ENCODE measurements around the gene CBR4. TPM values are rescaled to one million over a fixed set of nuclear protein-coding genes. Genes with fewer than 3 reads are reported as not detected.
"Not testable (repeated sequence)": the region's sequence is repeated elsewhere in the genome, so short reads cannot be mapped to it uniquely, and the experiment has no call there.

CBR4 gene
- total RNA-seq (2014; rRNA removed; shearing (Covaris generic)), result 25.2 and 26.9 TPM in 2 replicates

DNA sequence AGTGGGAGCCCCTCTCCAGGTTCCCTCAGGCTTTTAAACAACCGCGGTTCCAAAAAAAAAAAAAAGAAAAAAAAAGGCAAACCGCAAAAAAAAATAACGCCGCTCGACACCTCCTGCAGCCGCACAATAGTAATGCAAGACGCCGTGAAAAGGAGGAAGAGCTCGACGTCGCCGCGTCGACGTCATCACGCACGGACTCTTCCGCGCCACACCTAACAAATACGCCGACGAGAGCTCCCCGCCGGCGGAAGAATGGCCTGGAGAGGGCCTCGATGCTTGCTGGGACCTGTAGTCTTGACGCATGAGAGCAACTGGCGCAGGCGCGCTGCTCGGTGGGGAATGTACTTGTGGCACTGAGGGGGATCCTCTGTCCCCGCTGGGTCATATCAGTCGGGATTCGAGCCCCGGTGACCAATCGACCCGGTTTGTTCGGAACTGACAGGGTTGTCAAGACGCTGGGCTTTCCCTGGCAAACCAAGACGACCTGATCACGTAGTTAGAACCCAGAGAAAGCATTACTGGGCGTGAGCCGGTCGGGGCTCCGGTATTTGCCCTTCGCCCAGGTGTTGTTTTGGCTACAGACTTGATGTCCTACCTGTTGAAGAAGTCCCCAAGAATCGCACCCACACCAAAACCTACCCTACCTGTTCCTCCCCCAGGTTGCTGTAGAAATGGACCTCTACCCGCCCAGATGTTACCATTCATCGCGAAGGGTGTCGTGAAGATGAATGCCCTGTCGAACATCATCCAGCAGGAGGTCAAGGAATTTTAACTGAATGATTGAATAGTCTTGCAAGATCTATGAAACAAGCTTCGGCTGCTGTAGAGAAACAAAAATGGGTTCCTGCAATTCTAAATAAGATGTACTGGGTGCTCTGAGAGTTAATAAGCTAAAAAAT is at the start of gene CBR4:
TSS of gene CBR4 (minus strand) at position 131 of the 899 bp plus-strand sequence. CDS start 166 bp downstream, outside the sequence.
- DNase-seq (ENCODE audit: low spot score), result peak; percentile 93

- no peak for DNase-seq (ENCODE audit: low spot score)
Measured at GRCh38 chr4:169059306-169060211, 49.5 kb upstream of the CBR4 start.

GRCh38 chr4:169058312-169058711 is 48.3 kb upstream of the CBR4 start:
- no peak for DNase-seq (ENCODE audit: low spot score)

DNA sequence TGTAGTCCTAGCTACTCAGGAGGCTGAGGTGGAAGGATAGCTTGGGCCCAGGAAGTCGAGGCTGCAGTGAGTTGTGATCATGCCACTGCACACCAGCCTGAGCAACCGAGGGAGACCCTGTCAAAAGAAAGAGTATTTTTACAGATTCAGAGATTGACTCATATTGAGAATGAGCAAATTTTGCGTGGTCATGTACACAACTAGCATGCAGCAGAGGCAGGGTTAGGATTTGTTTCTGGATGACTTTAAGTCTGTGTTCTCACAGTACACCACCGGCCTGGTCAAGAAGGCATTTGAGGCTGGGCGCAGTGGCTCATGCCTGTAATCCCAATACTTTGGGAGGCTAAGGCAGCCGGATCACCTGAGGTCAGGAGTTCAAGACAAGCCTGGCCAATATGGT is 44.8 kb upstream of the CBR4 start:
- no peak for DNase-seq (ENCODE audit: low spot score)

GRCh38 chr4:169052594-169052945 is 42.5 kb upstream of the CBR4 start:
- no peak for DNase-seq (ENCODE audit: low spot score)

GRCh38 chr4:169051761-169052593 is 41.9 kb upstream of the CBR4 start:
- no peak for DNase-seq (ENCODE audit: low spot score)

DNA sequence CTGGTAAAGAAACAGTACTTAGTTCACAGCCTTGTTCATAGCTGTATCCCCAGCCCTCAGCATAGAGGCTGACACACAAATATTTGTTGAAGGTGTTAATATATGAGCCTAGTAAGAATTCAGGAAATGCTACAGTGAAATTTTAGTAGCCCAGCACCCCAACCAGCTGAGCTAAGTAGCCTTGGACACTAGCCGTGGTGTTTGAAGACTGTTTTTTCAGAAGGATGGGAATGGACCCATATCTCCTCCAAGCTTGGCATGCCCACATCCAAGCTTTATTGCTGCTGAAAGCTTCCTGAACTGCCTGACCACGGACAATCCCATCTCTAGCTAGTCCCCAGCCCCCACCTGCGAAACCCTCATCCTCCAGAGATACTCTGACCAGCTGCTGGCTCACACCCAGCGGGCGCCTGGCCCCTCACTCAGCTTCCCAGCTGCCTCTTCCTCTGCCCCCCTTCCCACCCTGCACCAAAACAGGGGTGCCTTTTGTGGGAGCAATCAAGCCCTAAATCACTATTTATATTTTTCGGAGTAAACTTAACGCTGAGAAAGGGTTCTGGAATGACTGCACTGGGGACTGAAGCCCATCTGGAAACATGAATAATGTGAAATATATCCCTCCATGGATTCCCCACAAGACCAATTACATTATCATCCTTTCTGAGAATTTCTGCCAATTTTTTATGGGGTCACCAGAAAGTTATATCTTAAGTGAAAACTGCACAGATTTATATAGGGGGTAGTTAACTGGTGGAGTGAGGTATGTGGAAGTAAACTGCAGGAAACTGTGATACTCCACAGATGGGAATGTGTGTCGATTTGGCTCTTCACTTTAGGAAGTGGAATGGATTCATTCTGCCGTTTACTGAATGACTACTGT is 41.1 kb upstream of the CBR4 start:
- DNase-seq (ENCODE audit: low spot score), result no peak

- DNase-seq (ENCODE audit: low spot score), result no peak
Measured at GRCh38 chr4:169050284-169050683, 40.2 kb upstream of the CBR4 start.

- DNase-seq (ENCODE audit: low spot score), result no peak
Measured at GRCh38 chr4:169048868-169049414, 38.9 kb upstream of the CBR4 start.

DNA sequence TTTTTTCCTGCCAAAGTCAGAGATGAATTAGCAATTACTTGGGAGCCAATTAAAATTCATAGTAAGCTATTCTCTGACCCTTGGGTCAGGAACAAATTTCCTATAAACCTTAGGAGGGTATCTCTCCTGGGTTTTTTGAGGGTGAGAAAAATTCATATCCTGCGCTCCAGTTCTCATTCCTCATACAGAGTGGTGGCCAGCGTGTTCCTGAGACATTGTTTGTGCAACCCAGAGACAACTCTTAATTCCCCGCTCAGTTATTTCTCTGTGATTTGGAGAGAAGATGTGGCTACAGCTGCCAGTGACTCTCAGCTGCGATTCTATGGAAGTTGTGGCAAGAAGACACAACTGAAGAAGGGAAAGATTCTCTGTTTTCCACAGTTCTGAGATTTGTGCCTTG is 37.9 kb upstream of the CBR4 start:
- DNase-seq (ENCODE audit: low spot score), result no peak

DNA sequence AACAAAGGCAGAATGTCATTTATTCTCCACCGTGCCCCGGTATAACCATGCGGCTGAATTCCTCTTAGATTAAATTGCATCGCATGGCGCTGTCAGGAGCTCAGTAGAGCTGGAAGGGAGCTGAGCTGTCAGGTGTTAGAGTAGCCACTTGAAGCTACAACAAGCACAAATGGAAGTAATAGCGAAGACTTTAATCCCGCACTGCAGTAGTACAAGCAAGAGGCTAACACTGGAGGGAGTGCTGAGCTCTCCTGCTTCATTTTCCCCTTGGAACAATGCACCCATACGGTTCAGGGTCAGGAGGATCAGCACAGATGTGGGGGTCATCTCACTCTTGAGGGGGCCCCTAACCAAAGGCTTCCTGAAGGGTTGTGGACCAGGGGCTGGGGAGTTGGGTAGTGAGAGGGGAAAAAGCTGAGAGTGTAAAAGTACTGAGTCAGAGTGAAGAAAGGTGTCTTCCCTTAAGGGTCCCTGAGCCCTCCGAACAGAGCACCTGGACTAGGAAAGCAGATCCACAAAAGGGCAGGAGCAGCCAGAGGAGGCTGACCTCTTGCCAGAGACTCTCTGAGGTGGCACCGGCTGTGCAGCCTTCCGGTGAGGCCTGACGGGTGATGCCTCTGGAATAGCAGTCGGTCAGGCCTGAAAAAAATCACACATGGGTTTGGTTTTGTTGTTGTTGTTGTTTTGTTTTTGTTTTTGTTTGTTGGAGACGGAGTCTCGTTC is 36.0 kb upstream of the CBR4 start:
- no peak for DNase-seq (ENCODE audit: low spot score)

DNA sequence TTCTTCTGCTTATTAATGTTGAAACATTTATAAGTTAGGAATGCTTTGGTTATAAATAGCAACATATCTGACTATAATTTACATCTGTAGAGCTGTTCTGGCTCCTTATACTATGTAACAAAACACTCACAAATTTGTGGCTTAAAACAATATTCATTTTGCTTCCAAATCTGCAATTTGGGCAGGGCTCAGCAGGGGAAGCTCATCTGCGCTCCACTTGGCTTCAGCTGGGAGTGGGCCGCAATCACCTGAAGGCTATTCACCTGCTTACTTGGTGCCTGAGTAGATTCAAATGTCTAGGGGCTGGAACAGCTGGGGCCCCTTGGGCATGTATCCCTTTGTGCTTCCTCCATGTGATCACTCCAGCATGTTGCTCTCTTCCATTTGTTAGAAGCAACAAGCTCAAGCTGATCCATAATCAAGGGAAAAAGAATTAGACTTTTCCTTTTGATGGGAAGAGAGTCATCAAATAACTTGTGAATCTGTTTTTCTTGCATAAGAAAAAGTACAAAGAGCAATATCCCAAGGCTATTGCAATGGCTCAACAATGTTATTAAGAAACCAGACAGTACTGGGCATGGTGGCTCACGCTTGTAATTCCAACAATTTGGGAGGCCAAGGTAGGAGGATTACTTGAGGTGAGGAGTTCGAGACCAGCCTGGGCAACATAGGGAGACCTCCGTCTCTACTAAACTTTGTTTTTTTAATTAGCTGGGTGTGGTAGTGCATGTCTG is 34.8 kb upstream of the CBR4 start:
- no peak for DNase-seq (ENCODE audit: low spot score)

- no peak for DNase-seq (ENCODE audit: low spot score)
Measured at GRCh38 chr4:169042608-169043007, 32.6 kb upstream of the CBR4 start.

DNA sequence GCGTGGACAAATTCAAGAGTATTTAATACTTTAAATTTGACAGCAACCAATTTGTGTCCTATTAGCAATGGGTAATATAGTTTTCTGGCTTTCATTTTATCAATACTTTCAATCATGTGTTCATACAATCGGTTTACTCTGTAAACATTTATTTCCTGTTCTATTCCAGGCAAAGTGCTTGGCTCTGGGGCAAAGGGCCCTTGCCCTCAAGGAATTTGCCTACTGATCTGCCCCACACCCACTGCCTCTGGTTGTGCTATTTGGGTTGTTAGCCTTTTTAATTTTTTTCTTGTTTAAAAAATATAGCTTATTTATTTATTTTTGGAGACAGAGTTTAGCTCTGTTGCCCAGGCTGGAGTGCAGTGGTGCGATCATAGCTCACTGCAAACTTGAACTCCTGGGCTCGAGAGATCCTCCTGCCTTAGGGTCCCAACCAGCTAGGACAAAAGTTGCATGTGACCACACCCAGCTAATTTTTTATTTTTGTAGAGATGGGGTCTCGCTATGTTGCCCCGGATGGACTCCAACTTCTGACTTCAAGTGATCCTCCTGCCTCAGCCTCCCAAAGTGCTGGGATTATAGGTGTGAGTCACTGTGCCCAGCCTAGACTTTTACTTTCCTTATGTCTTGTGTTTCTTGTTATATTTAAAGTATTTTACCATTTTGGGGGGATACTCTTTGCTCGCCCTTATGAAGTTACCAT is 30.7 kb upstream of the CBR4 start:
- no peak for DNase-seq (ENCODE audit: low spot score)

- DNase-seq (ENCODE audit: low spot score), result no peak
Measured at GRCh38 chr4:169039251-169039954, 29.3 kb upstream of the CBR4 start.

DNA sequence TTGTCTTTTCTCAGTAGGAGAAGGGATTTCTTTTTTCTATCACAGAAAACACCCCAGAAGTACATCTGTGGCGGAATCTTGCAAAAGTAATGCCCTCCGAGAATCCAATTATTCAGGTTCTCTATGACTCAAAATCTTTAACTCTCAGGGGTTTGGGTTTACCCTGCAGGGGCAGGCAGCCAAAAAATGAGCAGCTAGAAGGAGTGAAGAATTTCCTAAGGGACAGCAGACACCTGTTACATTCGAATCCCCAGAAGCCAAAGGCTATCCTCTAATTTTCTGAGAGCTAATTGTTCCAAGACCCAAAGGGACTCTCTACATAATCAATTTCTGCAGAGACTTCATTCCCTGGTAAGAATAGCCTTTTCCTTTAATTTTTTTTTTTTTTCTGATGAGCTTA is 27.5 kb upstream of the CBR4 start:
- DNase-seq (ENCODE audit: low spot score), result no peak

- not testable (repeated sequence) for DNase-seq (ENCODE audit: low spot score)
Measured at GRCh38 chr4:169035871-169036620, 26.0 kb upstream of the CBR4 start.
